Effector CD4-positive, alpha-beta T cell (primary cell): ENCODE data around the gene SPIN1.

Experiments
- DNase-seq: peaks from one replicate; pipeline ENCODE4 v3.0.0-alpha.2; 2020

SPIN1 gene

GRCh38 chr9:88502552-88503034 lies 114.3 kb downstream of the SPIN1 start:
- no peak for DNase-seq

GRCh38 chr9:88503081-88503844 lies 115.0 kb downstream of the SPIN1 start:
- DNase-seq, result no peak

- no peak for DNase-seq
These were observed 115.9 kb downstream of the SPIN1 start for GRCh38 chr9:88503845-88504764.

GRCh38 chr9:88508326-88508725 lies 120.1 kb downstream of the SPIN1 start:
- DNase-seq, result no peak

GRCh38 chr9:88511906-88512305 lies 123.7 kb downstream of the SPIN1 start:
- no peak for DNase-seq

GRCh38 chr9:88514247-88514646 lies 126.0 kb downstream of the SPIN1 start:
- DNase-seq, result no peak

GRCh38 chr9:88521308-88521707 lies 133.1 kb downstream of the SPIN1 start:
- no peak for DNase-seq

- no peak for DNase-seq
These were observed 134.1 kb downstream of the SPIN1 start for GRCh38 chr9:88522360-88522759.

GRCh38 chr9:88523056-88523455 lies 134.8 kb downstream of the SPIN1 start:
- DNase-seq, result no peak

GRCh38 chr9:88524911-88525310 lies 136.7 kb downstream of the SPIN1 start:
- no peak for DNase-seq

GRCh38 chr9:88527618-88528017 lies 139.4 kb downstream of the SPIN1 start:
- DNase-seq, result no peak
